NK-92 (cell line): ENCODE results near the gene BEST1.
"Not testable (repeated sequence)": the region's sequence is repeated elsewhere in the genome, so short reads cannot be mapped to it uniquely, and the experiment has no call there.

Experiments used
- DNase-seq: peaks from one replicate; lab custom pipeline; 2025; ENCODE audit not compliant: unreplicated experiment; lab: John Stamatoyannopoulos, UW

Gene BEST1

DNA sequence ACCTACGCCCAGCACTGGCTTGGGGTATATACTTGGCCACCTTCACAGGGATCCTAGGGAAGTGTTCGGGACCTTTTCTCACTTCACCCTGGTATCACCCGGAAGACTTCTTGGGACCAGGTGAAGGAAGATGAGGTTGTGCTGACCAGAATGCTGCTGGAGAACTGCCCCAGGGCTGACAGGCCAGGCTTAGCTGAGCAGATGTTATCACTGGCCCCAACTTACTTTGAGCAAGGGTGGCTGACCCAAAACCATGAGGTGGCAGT is 12.8 kb downstream of the BEST1 start:
- DNase-seq = no peak

DNA sequence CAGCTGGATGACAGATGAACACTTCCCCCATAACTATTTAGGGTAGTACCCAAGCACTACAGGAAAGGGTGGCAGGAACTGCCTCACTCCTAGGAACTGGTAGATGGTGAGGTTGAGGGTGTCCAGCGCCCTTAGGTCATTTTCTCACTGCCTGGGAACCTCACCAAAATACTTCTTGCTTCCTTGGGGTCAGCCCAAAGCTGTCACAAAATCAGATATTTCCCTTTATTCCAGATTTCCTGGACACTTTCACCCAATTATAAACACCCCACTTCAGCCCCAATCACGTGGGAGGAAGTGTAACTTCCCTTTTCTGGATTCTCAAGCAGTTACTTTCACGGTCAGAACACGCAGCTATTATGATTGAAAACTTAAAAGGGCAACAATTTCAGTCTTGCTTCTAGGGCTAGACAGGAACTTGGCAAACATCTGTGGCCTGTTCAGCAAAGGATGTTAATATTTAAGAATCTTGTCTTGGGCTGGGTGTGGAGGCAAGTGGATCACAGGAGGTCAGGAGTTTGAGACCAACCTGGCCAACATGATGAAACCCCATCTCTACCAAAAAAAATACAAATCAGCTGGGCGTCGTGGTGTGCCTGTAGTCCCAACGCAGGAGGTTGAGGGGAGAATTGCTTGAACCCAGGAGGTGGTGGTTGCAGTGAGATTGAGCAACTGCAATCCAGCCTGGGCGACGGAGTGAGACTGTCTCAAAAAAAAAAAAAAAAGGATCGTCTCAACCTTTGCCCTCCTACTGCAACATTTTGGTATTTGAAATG is 13.3 kb downstream of the BEST1 start:
- DNase-seq = no peak

DNA sequence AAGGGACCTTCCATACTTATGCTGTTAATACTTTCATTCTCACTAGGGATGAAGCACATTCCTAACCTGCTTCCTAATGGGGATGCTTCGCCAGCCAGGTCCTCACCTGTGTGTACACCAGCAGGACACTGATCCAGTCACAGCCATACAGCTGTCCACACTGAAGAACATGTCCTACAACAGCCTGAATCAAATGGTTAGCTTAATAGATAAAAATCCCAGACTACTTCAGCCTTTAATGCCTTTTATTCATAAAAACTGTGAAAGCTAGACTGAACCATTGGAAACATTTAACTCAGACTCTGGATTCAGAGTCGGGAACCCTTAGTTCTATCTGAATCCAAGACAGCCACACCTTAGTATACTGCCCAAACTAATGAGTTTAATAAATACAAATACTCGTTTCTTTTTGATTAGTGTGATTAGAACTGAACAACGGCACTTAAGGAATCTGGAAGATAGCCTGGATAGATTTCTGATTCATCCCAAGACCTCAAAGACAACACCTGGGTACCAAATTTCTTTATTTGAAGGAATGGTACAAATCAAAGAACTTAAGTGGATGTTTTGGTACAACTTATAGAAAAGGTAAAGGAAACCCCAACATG is 14.0 kb downstream of the BEST1 start:
- DNase-seq = no peak

DNA sequence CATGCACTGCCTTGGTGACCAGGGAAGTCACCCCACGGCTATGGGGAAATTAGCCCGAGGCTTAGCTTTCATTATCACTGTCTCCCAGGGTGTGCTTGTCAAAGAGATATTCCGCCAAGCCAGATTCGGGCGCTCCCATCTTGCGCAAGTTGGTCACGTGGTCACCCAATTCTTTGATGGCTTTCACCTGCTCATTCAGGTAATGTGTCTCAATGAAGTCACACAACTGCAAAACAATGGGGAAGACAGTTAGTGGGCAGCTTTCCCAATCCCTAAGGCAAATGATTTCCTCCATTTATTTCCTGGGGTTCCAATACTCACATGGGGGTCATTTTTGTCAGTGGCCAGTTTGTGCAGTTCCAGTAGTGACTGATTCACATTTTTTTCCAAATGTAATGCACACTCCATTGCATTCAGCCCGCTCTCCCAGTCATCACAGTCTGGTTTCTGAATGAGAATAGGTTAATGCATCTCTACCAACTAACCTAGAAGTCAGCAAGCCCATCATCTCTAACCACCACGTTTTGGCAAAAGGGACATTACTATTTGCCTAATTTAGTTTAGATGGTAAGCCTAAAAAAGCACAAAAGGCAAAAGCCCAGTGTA is 14.6 kb downstream of the BEST1 start:
- not testable (repeated sequence) for DNase-seq

DNA sequence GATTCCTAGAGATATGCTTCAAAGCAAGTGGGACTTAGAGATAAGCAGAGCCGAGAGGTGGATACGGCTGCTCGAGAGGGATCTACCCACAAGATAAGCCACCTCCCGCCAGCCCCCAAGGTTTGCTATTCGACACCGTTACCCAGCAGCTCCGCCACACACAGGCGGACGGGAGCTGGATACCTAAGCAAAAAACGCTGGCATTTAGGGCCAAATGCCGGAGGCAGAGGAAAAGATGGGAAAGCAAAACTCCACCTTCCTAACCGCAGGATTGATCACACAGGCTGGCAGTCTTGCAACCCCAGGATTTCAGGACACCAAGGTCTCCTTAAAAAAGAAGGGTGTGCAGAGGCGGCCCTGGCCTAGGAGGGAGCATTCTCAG is 16.6 kb downstream of the BEST1 start:
- no peak for DNase-seq

DNA sequence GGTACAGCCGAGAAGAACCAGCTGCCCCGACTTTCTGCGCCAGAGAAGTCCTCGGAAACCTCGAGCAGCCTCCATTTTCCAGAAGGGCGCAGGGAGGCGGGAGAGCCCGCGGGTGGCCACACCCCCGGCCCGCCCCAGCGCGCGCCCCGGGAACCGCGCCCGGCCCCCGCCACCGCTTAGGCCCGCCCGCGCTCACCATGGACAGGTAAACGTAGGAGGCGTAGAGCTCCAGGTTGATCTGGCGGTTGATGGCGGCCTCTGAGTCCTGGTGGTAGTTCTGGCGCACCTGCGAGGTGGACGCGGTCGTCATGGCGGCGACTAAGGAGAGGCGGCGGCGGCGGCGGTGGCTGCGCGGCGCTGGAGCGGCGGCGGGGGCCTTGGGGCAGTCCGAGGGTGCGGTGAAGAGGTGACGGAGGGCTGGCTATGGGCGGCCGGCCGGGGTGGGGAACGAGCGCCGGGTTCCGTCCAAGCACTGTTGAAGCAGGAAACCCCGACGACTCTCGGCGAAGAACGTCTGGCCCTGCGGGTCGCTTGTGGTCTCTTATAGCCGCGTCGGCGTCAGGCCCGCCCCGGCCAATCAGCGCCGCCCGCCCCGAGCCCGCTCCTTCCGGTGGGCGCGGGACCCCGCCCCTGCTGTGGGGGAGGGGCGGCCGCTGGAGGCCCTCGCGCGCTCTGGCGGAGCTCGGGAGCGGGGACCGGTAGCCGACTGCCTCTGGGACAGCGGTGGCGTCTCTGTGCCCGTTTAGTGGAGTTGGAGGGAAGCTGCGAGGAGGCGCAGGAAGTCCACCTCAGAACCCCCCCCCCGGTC is 17.2 kb downstream of the BEST1 start, which contains the start of gene FTH1:
FTH1 (minus strand) TSS at position 519 of the 808 bp plus-strand sequence; CDS start at position 310, 209 bp downstream.
- DNase-seq = no peak

DNA sequence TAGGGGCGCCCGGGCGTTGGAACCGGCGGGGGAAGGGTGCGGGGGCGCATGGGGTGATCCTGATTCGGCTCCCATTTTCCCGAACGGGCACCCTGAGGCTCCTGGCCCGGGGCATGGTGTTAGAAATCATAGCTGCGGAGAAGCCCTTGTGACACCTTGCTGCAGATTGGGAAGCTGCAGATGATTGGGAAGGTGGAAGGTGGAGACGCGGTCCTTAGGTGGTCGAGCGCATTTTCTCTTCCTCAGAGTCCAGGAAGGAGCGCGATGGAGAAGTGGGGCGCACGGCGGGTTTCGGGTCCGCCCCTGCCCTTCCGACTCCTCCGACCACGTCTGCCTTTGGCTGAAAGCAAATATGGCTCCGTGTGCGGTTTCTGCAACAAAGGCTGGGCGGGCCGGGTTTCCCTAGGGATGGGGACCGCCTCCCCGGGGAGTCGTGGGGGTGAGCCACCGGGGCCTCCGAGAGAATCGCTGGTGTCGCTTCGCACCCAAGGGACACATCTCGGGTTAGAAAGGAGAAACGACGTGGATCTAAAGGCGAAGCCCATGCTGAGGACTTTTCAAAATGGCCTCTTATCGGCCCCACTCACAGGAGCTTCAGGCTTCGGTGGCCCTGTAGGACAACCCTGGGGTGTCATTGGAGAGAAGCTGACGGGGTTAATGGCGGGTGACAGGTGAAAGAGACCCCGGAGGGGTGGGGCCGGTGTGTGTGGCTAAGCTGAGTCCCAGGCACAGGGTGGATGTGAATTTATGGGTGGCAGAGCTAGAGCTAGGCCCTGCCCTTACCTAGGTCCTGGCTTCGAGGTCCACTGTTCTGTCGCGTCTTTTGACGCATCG is 18.0 kb downstream of the BEST1 start:
- DNase-seq = no peak

DNA sequence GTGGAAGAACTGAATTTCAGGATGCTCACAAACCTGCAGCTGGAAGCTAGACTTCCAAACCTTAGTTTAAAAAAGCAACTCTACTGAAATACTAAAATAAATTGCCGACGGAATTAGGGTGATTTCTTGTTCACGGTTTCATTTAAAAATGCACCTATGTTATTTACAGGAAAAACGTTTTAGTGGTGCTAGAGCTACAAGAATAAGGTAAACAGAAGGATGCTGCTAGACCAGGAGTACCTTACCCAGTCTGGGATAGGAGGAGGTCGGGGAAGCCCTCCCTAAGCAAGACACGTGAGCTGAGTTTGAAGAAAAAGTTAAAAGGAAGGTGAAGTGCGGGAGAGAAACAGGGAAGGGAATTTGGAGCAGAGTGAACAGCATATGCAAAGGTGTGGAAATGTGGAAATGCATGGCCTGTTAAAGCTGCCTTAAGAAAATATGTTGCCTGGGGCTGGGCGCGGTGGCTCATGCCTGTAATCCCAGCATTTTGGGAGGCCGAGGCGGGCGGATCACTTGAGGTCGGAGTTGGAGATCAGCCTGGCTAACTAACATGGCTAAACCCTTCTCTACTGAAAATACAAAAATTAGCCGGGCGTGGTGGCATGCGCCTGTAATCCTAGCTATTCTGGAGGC is 18.7 kb downstream of the BEST1 start:
- no peak for DNase-seq

DNA sequence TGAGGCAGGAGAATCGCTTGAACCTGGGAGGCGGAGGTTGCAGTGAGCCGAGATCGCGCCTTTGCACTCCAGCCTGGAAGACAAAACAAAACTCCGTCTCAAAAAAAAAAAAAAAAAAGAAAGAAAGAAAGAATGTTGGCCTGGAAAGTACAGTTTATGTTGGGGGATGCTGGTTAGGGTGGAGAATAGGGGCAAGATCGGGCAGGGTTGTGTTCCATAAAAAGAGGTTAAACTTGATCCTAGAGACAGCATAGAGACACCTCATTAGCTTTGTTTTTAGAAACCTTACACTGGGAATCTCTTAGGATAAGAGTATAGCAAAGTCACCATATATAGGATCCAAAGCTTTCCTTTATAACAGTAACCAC is 19.2 kb downstream of the BEST1 start:
- no peak for DNase-seq

DNA sequence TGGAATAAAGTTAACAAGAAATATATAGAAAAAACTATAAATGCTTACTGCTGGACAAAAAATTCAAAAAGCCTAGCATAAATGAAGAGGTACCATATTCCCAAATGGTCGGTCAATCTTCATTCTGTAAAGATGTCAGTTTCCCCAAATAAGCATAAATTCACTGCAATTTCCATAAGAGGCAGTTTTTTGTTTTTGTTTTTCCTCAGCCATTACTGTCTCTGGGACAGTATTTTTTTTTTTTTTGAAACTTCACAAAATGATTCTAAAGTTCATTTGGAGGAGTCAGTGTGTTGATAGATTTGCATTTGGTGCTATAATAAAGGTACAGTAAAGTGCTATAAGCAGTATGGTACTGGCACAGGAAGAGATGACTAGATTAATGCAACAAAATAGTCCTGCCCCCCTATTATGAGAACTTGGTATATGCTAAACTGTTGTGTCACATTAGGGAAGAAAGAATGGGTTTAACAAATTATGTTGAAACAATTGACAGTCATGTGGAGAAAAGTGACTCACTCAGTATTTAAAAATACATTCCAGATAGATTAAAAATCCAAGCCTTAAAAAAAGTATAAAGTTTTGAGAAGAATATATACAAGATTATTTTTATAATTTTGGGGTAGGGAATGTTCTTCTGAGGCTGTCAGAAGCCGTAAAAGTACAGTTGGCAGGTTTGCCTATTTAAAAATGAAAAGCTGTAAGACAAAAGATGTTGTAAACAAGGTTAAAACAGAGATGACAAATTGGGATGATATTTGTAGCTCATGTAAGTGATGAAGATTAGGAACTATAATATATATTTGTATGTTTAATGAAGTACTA is 19.9 kb downstream of the BEST1 start:
- DNase-seq = no peak

DNA sequence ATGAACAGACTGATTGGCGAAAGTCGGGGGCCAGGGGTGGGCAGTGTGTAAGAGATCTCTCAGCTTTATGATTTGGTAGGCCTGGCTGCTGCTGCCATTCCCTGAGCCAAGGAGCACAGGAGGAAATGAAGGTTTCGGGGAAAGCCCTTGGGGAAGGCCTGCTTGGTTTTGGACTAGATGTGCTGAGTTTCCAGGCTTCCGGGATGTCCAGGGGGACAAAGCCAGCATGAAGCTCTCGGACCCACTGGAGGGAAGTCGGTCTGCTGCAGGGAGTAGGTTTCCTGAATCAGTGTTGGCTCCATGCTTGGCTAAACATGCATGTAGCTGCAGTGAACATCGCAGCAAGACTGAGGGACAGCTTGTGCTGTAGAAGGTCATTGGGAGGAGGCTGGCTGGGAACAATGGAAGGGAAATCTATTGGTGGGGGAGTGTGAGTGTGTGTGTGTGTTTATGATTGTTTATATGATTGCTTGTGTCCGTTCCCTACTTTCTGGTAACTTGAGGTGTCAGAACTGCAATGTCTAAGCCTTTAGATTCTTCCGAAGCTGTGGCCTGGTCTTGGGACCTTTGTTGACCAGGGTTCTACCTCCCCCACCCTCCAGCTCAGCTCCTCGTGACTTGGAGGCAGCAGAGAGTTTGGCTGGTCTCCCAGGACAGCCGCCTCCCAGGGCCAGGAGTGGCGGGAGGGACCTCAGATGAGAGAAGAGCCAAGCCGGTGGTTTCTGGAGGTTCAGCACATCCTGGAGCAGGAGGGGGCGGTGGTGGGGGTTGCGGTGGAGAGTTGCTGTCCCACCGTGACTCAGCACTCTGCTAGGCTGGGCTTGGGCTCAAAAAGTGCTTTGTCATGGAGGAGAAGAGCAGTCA is 21.3 kb downstream of the BEST1 start:
- DNase-seq = no peak

DNA sequence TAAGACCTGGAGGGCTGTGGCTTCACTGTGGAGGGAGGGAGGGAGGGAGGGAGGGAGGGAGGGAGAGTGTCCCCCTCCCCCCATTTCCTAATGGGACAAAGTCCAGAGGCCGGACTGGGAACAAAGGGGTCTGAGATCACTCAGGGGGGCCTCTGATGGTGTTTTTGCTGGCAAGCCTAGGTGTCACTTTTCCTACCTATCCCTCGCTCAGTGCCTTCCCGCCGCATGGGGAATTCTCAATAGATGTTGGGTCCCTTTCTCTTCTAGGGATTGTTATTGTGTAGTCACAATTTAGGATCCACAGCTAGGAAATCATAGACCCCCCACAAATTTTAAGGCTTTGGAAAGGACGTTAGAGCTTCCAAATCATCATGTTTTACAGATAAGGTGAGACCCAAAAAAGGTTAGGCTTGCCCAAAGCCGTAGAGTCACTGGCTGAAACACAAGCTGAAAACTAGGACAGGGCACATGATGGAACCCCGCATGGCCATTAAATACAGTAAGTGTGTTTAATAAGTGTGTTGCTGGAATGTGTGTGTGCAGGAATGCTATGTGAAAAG is 22.0 kb downstream of the BEST1 start:
- DNase-seq = no peak

DNA sequence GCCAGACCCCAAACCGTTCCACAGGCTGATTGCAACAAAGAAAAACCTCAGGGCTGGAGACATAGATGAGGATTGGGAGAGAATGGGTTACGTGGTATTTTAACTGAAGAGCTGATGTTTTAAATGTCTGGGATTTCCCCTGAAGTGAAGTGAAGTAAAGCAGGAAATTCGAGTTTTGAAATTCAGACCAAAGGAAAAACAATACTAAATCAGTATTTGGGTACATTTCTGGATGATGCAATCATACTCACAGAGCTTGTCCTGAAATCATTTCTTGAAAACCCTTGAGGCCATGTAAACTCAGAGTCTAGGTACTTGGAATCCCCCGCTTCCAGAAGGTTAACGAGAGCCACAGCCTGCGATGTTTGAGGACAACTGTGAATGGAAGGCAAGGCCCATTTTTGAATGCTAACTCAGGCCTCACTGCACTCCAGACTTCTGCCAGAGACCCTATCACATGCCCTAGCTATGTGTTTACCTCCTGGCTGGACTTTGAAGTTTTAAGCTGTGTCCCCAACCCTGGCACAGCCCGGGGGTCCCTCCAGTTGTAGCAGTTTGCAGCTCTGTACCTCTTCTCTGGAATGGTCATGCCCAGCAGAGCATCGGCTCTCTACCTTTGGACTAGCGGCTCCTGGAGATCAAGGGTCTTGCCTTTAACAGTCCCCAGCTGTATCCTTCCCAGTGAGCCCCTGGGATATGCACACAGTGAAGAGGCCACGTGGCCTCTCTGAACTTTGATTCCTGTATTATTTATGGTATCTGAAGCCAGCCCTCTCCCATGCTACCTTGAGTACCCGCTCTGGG is 22.7 kb downstream of the BEST1 start:
- DNase-seq = no peak

DNA sequence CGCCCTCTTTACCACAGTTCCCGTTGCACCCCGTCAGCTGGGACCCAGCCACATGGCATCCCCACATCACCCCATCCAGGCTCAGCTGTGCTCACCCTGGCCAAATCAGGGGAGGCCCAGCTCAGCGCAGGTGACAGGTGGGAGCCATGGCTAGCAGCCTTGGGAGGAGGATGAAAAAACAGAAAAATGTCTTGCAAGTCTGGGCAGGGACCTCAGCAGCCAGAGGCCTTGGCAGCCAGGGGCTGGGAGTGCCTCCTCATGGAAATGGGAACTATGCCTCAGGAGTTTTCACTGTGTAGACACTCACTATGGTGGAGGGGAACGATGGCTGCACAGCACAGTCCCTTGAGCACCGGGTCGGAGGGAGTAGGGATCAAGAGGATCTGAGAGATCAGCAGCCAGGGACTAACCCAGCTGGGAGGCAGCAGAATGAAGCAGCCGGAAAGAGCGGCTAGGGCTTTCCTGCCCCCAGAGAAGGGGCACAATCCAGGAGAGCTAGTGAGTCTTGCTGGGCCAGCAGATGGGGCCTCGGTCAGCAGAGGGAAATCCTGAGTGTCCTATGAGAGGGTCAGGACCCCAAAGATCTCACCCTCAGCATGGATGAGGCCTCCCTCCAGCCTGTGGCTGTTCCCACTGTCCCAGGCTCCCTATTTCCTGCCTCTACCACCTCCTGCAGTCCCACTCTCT is 23.5 kb downstream of the BEST1 start:
- no peak for DNase-seq

DNA sequence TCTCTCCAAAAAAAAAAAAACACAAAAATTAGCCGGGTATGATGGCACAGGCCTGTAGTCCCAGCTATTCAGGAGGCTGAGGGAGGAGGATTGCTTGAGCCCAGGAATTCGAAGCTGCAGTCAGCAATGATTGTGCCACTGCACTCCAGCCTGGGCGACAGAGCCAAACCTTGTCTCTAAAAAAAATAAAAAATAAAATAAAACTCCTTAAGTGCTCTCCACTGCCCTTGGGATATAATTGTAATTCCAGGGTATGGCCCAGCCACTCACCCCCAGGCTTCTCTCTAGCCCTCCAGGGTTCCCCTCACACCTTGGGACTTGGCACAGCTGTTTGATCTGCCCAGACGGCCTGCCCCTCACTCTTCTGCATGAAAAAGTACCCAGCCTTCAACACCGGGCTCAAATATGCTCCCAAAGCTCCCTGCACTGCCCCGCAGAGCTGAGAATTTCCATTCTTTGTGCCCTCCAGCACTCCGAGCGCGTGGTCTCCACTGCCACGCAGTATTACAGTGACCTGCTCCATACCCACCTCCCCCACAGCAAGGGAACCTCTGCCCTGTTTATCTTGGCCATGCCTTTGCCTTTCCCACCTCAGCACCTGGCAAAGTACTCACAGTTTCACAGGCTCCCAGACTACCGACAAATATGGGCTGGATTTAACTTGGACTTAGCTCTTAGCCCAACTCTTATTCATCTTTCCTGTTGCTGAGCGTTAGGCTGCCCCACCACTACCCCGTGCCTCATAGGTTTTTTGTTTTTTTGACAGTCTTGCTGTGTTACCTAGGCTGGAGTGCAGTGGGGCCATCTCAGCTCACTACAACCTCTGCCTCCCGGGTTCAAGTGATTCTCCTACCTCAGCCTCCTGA is 24.8 kb downstream of the BEST1 start:
- no peak for DNase-seq
